NCI-H146 (cell line): Measurements from ENCODE around the gene NAV2.
A peak's percentile ranks its signal among the peaks of the same experiment; 100 is the strongest.
"Not testable (repeated sequence)": the region's sequence is repeated elsewhere in the genome, so short reads cannot be mapped to it uniquely, and the experiment has no call there.

Experiments used
- DNase-seq: peaks from one replicate; lab custom pipeline; 2025; lab: John Stamatoyannopoulos, UW

The NAV2 gene

DNA sequence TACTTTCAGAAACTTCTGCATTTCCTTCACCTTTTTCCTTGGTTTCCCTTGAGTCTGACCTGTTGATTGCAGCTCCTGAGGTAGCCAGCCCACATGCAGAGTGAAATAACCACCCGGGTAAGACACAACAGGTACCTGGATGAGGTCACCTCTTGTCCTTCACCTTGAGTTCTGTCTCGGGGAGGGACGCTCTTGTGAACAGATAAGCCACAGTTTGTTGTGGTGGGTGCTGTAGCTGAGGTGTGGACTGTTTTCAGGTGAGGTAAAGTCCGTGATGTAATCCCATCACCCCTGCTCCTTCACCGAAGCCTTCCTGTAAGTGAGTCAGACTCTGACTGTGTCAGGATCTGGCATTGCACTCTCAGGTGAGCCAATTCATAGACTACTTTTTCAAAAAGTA lies 183.1 kb downstream of the NAV2 start:
- no peak for DNase-seq

GRCh38 chr11:19903620-19904069 lies 191.0 kb downstream of the NAV2 start:
- peak; percentile 74 for DNase-seq

DNA sequence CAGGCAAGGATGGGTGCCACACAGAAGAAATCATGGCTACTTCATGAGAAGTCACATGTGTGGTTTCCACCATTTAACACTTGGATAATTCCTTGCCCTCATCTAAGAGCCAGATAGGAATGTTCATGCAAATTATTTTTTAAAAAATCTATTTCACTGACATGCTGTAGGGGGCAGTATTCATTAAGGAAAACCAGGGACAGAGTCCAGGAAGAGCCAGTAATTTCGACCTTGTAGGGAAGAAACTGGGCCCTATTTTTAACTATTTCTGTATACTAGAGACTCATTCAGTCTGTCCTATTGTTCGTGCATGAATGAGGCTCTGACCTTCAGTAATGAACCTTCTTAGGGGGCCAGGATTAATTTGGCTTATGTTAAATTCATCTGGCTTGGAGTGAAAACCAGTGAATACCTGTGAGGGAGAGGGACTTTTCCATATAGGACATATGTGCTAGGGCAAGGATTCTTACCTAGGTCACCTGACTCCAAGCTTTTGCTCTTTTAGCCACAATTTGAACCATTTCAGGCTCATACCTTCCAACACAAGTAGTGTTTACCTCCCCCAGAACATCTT lies 192.7 kb downstream of the NAV2 start:
- DNase-seq, result peak; percentile 59

- DNase-seq, result no peak
Measured at GRCh38 chr11:19906126-19906525, 193.5 kb downstream of the NAV2 start.

GRCh38 chr11:19907008-19907579 lies 194.5 kb downstream of the NAV2 start:
- DNase-seq, result no peak

- no peak for DNase-seq
Measured at GRCh38 chr11:19907839-19908238, 195.2 kb downstream of the NAV2 start.

DNA sequence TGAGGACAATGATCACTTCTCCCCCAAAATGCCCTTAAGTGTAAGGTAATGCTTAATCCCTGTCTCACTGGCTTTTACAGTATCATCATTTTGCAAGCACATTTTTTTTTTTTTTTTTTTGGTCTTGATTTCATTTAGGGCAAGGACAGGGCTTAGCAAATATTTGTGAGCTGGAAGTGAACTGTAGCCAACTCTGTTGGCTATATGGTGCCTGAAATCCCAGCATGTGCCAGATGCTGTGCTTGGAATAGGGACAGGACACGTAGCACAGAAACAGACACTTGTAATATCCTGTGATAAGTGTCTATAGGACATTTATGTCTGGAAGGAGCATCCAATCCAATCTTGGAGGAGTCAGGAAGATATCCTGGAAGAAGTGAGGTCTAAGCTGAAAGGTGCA lies 198.3 kb downstream of the NAV2 start:
- DNase-seq, result no peak

GRCh38 chr11:19912115-19912957 lies 199.7 kb downstream of the NAV2 start:
- no peak for DNase-seq

DNA sequence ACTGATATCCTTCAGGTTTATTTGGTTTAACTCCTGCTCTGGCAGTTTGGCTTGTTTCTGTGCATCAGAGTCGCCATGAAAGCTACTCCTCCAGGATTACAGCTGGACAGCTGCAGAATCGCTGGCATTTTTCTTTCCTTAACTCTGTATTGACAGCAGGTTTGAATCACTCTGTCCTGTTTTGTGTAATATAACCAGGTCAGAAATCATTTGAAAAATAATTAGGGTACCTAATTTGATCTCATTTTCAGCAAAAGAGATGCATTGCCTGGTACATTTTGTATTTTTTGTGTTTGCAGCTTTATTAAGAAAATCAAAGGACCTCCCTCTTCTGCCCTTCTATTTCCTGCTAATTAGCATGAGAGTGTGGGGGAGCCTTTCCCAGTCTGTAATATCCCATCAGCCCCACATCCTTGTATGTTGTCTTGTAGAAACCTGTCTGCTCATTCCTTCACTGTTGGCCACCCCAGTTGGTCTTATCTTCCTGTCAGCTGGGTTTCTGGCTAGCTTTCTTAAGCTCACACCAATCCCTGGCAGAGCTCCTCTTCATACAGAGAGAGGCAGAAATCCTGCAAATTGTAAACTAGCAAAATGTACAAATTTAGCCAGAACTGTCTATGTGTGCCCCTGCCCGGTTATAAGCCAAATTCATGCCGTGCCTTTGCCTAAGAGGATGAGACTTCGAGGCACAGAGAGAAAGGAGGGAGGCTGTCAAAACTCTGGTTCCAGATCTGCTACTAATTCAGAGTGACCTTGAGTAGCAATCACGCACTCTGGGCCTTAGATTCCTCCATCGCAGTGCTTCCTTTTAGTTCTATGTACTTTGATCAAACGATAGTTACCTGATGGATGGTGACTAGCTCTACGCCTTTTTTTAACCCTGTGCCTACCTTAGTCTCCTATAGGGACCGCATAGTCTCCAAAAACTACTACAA lies 200.6 kb downstream of the NAV2 start:
- no peak for DNase-seq

GRCh38 chr11:19913893-19914249 lies 201.2 kb downstream of the NAV2 start:
- DNase-seq, result no peak

DNA sequence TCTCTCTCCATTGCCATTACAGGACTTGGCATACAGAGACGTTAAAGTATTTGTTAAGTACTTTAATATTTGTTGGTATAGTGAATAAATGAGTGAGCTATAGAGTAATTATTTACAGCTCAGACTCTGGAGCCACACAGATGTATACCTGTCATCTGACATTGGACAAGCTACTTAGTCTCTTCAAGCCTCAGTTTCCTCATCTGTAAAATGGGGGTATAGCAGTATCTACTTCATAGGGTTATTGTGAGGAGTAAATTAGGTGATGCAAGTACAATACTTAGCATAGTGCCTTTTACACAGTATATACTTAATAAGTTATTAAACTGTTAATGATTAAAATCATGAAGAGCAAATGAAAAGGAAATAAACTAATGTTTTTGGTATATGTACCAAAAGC lies 203.2 kb downstream of the NAV2 start:
- DNase-seq, result no peak

DNA sequence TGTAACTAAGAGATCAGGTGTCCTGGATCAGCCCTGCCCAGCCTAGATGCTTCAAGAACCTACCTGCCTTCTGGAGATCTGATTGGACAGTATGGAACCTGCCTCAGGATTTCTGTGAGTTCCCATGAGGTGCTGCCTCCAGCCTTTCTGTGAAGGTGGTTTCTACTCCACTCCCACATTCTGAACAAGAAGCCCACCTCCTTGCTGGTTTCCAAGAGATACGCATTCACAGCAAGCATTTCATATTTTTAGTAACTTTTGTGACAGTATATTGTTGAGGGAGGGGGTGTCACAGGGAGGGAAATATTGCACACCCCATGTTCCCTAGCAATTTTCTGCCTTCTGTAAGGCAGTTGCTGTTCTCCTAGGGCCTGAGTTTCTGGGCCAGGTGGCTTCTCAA lies 204.4 kb downstream of the NAV2 start:
- DNase-seq, result no peak

- no peak for DNase-seq
Measured at GRCh38 chr11:19918302-19919049, 205.8 kb downstream of the NAV2 start.

GRCh38 chr11:19919050-19919561 lies 206.5 kb downstream of the NAV2 start:
- DNase-seq, result no peak

GRCh38 chr11:19920982-19921381 lies 208.3 kb downstream of the NAV2 start:
- no peak for DNase-seq

- no peak for DNase-seq
Measured at GRCh38 chr11:19921976-19922688, 209.5 kb downstream of the NAV2 start.

DNA sequence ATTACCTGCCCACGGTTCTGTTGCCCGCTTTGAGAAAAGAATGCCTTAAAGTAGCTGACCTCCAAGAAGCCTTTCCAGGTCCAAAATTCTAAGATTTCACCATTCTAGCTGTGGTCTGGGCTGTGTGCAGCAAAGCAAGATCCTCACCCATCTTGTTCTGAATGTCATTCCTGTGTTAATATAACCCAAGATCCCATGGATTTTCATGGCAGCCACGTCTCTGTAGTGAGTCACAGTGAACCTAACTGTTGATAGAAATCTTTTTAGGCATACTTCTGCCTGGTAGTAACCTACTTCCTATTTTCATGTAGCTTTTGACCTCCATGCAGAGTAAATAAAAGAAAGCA lies 210.0 kb downstream of the NAV2 start:
- no peak for DNase-seq

DNA sequence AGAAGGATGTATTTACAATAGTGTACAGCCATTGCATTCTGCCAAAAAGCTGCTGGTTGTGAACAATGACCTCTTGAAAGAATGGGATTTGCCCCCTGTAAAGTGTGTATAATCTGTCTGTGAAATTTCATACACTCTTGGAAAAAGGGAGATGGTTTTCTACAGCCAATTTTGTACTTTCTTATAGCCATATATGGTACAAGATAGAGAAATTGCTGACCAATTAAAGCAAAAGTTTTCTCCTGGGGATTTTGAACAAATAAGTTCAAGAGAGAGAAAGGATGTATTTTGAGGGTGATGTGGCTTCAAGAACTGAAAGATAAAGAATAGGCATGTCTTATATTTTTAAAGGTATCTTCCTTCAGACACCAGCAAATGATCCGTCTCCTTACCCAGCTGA lies 211.0 kb downstream of the NAV2 start:
- DNase-seq, result no peak

DNA sequence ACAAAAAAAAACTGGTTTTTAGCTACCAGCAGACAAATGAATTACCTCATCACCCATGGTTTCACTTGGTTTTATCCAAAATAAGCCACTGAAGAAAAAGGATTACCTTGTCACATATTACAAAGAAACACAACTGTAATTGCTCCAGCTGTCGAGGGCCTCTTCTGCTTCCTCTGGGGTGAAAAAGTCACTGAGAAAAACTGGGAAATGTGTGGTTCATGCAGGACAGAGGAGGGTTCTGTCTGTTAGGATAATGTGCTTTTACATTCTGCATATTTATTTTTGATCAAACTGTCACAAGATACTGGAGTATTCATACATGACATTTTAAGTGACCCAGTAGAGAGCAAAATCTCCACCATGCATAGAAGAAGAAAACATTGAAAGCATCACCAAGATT lies 211.7 kb downstream of the NAV2 start:
- DNase-seq, result no peak

- no peak for DNase-seq
Measured at GRCh38 chr11:19924716-19925115, 212.1 kb downstream of the NAV2 start.

DNA sequence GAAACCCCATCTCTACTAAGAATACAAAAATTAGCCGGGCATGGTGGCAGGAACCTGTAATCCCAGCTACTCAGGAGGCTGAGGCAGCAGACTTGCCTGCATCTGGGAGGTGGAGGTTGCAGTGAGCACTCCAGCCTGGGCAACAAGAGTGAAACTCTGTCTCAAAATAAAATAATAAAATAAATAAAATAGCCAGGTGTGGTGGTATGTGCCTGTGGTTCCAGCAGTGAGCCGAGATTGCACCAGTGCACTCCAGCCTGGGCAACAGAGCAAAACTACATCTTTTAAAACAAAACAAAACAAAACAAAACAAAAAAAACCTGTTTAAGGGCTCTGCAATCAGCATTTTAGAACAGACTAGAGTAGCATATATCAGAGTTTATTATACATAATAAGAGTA lies 214.8 kb downstream of the NAV2 start:
- not testable (repeated sequence) for DNase-seq
